ENCODE measurements around the gene WSB1.

The WSB1 gene

GRCh38 chr17:27289856-27290255 is 4.1 kb upstream of the WSB1 start:
- DNase-seq (ENCODE audit: low read depth) = no peak
- no peak for TF ChIP-seq CTCF (conservative IDR thresholded peaks at IDR 0.05; ENCODE audit: control insufficient read depth, insufficient read depth, low read depth, low read length)
- no peak overlapping the region for H3K4me3 ChIP-seq (ENCODE audit: control insufficient read depth, low read depth, low read length)

- no peak for DNase-seq (ENCODE audit: low read depth)
- no peak overlapping the region for H3K4me3 ChIP-seq (ENCODE audit: control insufficient read depth, low read depth, low read length)
- TF ChIP-seq CTCF (conservative IDR thresholded peaks at IDR 0.05; ENCODE audit: control insufficient read depth, insufficient read depth, low read depth, low read length) = no peak
Measured at GRCh38 chr17:27290916-27291598, 2.9 kb upstream of the WSB1 start.

- no peak for DNase-seq (ENCODE audit: low read depth)
- peak overlapping the region; percentile 80 for H3K4me3 ChIP-seq (ENCODE audit: control insufficient read depth, low read depth, low read length)
- TF ChIP-seq CTCF (conservative IDR thresholded peaks at IDR 0.05; ENCODE audit: control insufficient read depth, insufficient read depth, low read depth, low read length) = no peak
Measured at GRCh38 chr17:27293359-27293897, 486 bp upstream of the WSB1 start.

DNA sequence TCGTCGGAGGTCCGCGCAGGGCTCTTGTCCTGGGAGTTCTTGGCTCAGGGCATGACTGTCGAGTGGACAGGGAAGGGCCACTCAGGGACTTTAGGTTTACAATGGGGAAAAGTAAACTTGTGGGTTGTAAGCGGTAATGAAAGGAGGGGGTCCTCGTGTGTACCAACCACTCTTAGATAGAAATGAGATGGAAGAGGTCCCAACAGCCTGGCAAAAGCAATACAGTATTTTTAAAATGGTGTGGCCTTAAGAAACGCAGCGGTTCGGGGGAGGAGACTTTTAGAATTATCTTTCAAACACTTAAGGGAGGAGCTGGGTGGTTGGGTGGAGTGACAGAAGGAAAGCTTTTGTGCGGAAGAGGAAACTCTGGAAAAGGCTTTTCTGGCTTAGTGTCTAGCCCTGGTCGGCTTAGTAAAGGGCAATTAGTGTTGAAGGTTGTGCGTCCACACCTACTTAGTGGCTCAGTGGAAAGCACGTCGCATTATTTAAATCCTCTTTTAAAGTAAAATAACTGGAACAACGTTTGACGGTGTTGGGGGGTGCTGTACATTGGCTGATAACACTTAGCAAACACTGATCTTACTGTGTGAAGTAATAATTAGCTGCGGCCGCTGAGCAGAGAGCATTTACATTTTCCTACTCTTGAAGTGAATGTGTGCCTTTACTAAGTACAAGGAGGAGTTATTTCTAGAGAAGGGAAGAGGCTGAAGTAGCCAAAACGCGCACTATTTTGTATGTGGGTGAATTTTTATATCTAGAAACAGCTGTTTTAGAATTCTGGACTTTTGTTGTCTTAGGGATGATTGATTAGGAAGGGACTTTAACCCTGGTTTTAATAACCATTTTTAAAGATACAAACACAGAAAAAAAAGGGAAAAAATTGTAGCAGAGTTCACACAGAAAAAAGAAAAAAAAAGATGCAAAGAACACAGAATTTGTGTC is 1.0 kb downstream of the WSB1 start:
- H3K4me3 ChIP-seq (ENCODE audit: control insufficient read depth, low read depth, low read length) = peak overlapping the region; percentile 80
- peak; percentile 89 for DNase-seq (ENCODE audit: low read depth)
- TF ChIP-seq CTCF (conservative IDR thresholded peaks at IDR 0.05; ENCODE audit: control insufficient read depth, insufficient read depth, low read depth, low read length) = no peak

DNA sequence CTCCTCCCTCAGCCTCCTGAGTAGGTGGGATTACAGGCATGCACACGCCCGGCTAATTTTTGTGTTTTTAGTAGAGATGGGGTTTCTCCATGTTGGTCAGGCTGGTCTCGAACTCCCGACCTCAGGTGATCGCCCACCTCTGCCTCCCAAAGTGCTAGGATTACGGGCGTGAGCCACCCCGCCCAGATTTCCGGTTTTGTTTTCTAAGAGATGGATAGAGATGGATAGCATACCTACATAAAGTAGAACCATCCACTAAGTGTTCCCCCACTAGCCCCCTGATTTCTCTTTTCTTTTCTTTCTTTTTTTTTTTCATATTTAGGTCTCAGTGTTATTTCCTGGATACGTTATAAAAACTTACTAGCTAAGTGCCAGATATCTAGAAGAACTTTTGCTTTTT is 2.0 kb downstream of the WSB1 start:
- peak overlapping the region; percentile 80 for H3K4me3 ChIP-seq (ENCODE audit: control insufficient read depth, low read depth, low read length)
- no peak for DNase-seq (ENCODE audit: low read depth)
- no peak for TF ChIP-seq CTCF (conservative IDR thresholded peaks at IDR 0.05; ENCODE audit: control insufficient read depth, insufficient read depth, low read depth, low read length)

GRCh38 chr17:27296428-27296979 is 2.6 kb downstream of the WSB1 start:
- TF ChIP-seq CTCF (conservative IDR thresholded peaks at IDR 0.05; ENCODE audit: control insufficient read depth, insufficient read depth, low read depth, low read length) = no peak
- peak overlapping the region; percentile 80 for H3K4me3 ChIP-seq (ENCODE audit: control insufficient read depth, low read depth, low read length)
- DNase-seq (ENCODE audit: low read depth) = peak; percentile 85

All from fibroblast of mammary gland (primary cell).